Measurements from ENCODE around the gene CT47C1.

The CT47C1 gene

GRCh38 chrX:119063428-119063827 lies 9.4 kb upstream of the CT47C1 start:
- no peak for TF ChIP-seq CTCF (conservative IDR thresholded peaks at IDR 0.05; ENCODE audit: low read depth, low read length)
- DNase-seq (ENCODE audit: low read depth) = no peak

GRCh38 chrX:119067023-119067739 lies 5.6 kb upstream of the CT47C1 start:
- no peak overlapping the region for H3K4me3 ChIP-seq (ENCODE audit: low read length)
- DNase-seq (ENCODE audit: low read depth) = peak; percentile 12
- peak; percentile 64 for TF ChIP-seq CTCF (conservative IDR thresholded peaks at IDR 0.05; ENCODE audit: low read depth, low read length)

More at GRCh38 chrX:119063428-119063827, 9.4 kb upstream of the CT47C1 start:
- H3K4me3 ChIP-seq (ENCODE audit: low read length) = no peak overlapping the region

- DNase-seq (ENCODE audit: low read depth) = no peak
- H3K4me3 ChIP-seq (ENCODE audit: low read length) = no peak overlapping the region
- TF ChIP-seq CTCF (conservative IDR thresholded peaks at IDR 0.05; ENCODE audit: low read depth, low read length) = no peak
These were observed 3.7 kb upstream of the CT47C1 start for GRCh38 chrX:119069128-119069527.

- TF ChIP-seq CTCF (conservative IDR thresholded peaks at IDR 0.05; ENCODE audit: low read depth, low read length) = no peak
- H3K4me3 ChIP-seq (ENCODE audit: low read length) = no peak overlapping the region
- no peak for DNase-seq (ENCODE audit: low read depth)
These were observed 3.0 kb upstream of the CT47C1 start for GRCh38 chrX:119069762-119070161.

- no peak for TF ChIP-seq CTCF (conservative IDR thresholded peaks at IDR 0.05; ENCODE audit: low read depth, low read length)
- DNase-seq (ENCODE audit: low read depth) = no peak
- H3K4me3 ChIP-seq (ENCODE audit: low read length) = no peak overlapping the region
These were observed 1.4 kb upstream of the CT47C1 start for GRCh38 chrX:119071381-119071780.

GRCh38 chrX:119073200-119073905 lies 560 bp downstream of the CT47C1 start:
- no peak overlapping the region for H3K4me3 ChIP-seq (ENCODE audit: low read length)
- no peak for TF ChIP-seq CTCF (conservative IDR thresholded peaks at IDR 0.05; ENCODE audit: low read depth, low read length)
- no peak for DNase-seq (ENCODE audit: low read depth)

- DNase-seq (ENCODE audit: low read depth) = no peak
- no peak for TF ChIP-seq CTCF (conservative IDR thresholded peaks at IDR 0.05; ENCODE audit: low read depth, low read length)
- no peak overlapping the region for H3K4me3 ChIP-seq (ENCODE audit: low read length)
These were observed 1.1 kb downstream of the CT47C1 start for GRCh38 chrX:119073911-119074310.

Data from retinal pigment epithelial cell (primary cell).